ENCODE results near the gene USP7. TPM values are rescaled to one million over a fixed set of nuclear protein-coding genes. Genes with fewer than 3 reads are reported as not detected.

The USP7 gene
- total RNA-seq, 4 donors from 2014 or later: 67.9 to 84.7 (median 73.3) TPM

DNA sequence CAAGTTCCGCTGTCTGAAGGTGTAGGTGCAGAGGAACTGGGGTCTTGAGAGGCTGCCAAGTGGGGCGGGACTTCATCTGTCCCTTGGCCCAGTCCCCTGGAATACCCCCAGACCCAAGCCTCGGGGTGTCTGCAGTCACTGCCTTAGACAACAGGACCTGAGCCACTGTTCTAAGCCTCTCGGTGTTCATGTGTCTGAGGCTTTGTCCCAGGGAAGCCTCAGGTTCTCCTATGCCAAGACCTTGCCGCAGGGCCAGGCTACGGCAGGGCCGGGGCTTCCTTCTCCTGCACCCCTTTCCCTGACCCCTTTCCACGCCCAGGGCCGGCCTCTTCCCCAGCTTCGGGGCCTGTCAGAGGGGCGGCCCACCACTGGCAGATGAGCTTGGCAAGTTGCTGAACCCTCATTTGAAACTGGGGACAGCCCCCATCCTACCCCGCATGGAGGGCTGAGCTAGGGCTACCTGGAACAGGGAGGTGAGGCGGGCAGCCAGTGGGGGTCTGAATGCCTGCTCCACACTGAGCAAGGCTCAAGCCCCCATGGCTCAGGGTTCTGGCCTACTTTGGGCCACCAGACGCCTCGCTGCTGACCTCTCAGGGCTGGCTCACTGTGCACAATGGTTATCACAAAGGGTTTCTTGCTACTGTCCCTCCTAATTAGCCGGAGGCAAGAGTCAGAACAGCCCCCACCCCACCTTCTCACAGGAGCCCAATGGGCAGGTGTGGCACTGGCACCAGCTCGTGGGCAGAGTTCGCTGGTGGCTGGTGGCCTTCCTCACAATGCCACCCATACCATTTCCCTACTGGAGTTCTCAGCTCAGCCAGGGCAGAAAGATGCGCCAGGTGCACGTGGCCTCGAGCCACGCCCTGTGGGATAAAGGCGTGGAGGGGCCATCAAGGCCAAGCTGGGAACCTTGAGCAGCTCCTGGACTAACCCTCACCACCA is 74.5 kb downstream of the USP7 start:
- no peaks in the 10 kb centered on the region for H3K9me3 ChIP-seq
- peaks cover 0 to 11% (median 2%) of the 10 kb centered on the region in 4 donors for H3K27me3 ChIP-seq
- no peak overlapping the region for H3K27ac ChIP-seq (replicated peaks in 1 of 4)
- H3K4me3 ChIP-seq: no peak overlapping the region
- intact Hi-C loops (cut with DNase I): no loop called here
- H3K4me1 ChIP-seq: peaks cover 16 to 29% (median 24%) of the 10 kb centered on the region in 4 donors
- WGBS: 84% methylated on average over 16 of the region's 23 CpGs
- TF ChIP-seq POLR2A (IDR thresholded peaks at IDR 0.05; ENCODE audit: low read depth) (no peak), EP300 (IDR thresholded peaks at IDR 0.05) (no peak), POLR2AphosphoS5 (IDR thresholded peaks at IDR 0.05) (no peak)
- TF ChIP-seq, protein P1, sequence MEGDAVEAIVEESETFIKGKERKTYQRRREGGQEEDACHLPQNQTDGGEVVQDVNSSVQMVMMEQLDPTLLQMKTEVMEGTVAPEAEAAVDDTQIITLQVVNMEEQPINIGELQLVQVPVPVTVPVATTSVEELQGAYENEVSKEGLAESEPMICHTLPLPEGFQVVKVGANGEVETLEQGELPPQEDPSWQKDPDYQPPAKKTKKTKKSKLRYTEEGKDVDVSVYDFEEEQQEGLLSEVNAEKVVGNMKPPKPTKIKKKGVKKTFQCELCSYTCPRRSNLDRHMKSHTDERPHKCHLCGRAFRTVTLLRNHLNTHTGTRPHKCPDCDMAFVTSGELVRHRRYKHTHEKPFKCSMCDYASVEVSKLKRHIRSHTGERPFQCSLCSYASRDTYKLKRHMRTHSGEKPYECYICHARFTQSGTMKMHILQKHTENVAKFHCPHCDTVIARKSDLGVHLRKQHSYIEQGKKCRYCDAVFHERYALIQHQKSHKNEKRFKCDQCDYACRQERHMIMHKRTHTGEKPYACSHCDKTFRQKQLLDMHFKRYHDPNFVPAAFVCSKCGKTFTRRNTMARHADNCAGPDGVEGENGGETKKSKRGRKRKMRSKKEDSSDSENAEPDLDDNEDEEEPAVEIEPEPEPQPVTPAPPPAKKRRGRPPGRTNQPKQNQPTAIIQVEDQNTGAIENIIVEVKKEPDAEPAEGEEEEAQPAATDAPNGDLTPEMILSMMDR (IDR thresholded peaks at IDR 0.05): no peak
- no peak for DNase-seq (ENCODE audit: extremely low spot score)
- peaks cover 25 to 47% (median 44%) of the 10 kb centered on the region in 4 donors for H3K36me3 ChIP-seq

DNA sequence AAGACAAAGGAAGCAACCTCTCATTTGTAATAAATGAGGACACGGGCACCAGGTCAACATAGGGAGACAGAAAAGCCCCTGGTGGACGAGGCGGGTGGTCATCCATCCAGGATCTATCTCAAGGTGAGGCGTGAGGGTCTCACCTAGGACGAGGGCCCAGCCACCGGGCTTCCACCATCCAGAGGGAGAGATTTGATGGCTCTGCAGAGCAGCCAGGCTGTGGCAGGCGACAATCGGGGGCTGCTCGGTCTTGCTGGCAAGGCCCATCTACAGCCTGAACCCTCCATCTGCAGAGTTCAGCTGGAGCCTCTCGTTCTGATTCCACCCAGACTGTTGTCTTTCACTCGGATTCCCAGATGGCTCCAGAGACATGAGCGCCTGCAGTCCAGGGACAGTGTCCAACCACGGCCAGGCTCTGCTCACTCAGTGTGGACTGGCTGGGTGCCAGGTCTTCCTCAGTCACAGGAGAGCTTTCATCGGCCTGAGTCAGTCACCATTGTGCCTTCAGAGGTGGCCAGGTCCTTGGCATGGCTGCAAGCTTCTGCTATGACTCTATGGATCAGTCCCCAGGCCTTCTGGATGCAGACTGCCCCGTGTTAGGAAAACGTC is 75.7 kb downstream of the USP7 start:
- peaks cover 16 to 27% (median 23%) of the 10 kb centered on the region in 4 donors for H3K4me1 ChIP-seq
- H3K9me3 ChIP-seq: no peaks in the 10 kb centered on the region
- H3K27me3 ChIP-seq: peaks cover 0 to 23% (median 5%) of the 10 kb centered on the region in 4 donors
- no peak overlapping the region for H3K27ac ChIP-seq (replicated peaks in 1 of 4)
- TF ChIP-seq POLR2AphosphoS5 (IDR thresholded peaks at IDR 0.05): no peak
- TF ChIP-seq, protein P1 (IDR thresholded peaks at IDR 0.05): no peak
- no peak for TF ChIP-seq EP300 (IDR thresholded peaks at IDR 0.05)
- TF ChIP-seq POLR2A (IDR thresholded peaks at IDR 0.05; ENCODE audit: low read depth): no peak
- WGBS: 59% methylated on average over 11 of the region's 16 CpGs
- H3K36me3 ChIP-seq: peaks cover 13 to 36% (median 32%) of the 10 kb centered on the region in 4 donors
- intact Hi-C loops (cut with DNase I): no loop called here
- no peak overlapping the region for H3K4me3 ChIP-seq
- DNase-seq (ENCODE audit: extremely low spot score): no peak

DNA sequence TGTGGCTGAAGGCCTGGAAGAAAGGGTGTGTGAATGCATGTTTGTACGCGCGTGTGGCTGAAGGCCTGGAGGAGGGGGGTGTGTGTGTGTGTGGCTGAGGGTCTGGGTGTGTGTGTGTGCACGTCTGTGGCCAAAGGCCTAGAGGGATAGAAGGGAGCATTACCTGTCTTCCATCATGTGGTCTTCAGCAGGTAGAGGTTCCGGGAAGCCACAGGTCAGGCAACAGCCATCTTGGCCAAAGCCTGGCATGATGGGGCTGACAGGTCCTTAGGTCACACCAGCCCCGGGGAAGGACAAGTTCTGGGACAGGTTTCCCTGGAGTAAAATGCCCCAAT is 76.3 kb downstream of the USP7 start:
- 82% methylated on average over 5 of the region's 6 CpGs for WGBS
- Histone ChIP-seq H3K36me3 (peaks cover 7 to 30% (median 28%) of the 10 kb centered on the region in 4 donors), H3K27me3 (peaks cover 0 to 30% (median 8%) of the 10 kb centered on the region in 4 donors), H3K9me3 (no peaks in the 10 kb centered on the region), H3K4me3 (no peak overlapping the region), H3K27ac (replicated peaks in 1 of 4) (no peak overlapping the region), H3K4me1 (peaks cover 16 to 27% (median 22%) of the 10 kb centered on the region in 4 donors)
- TF ChIP-seq POLR2A (IDR thresholded peaks at IDR 0.05; ENCODE audit: low read depth) (no peak), EP300 (IDR thresholded peaks at IDR 0.05) (no peak), POLR2AphosphoS5 (IDR thresholded peaks at IDR 0.05) (no peak)
- TF ChIP-seq, protein P1 (IDR thresholded peaks at IDR 0.05): no peak
- intact Hi-C loops (cut with DNase I): no loop called here
- DNase-seq (ENCODE audit: extremely low spot score): no peak

DNA sequence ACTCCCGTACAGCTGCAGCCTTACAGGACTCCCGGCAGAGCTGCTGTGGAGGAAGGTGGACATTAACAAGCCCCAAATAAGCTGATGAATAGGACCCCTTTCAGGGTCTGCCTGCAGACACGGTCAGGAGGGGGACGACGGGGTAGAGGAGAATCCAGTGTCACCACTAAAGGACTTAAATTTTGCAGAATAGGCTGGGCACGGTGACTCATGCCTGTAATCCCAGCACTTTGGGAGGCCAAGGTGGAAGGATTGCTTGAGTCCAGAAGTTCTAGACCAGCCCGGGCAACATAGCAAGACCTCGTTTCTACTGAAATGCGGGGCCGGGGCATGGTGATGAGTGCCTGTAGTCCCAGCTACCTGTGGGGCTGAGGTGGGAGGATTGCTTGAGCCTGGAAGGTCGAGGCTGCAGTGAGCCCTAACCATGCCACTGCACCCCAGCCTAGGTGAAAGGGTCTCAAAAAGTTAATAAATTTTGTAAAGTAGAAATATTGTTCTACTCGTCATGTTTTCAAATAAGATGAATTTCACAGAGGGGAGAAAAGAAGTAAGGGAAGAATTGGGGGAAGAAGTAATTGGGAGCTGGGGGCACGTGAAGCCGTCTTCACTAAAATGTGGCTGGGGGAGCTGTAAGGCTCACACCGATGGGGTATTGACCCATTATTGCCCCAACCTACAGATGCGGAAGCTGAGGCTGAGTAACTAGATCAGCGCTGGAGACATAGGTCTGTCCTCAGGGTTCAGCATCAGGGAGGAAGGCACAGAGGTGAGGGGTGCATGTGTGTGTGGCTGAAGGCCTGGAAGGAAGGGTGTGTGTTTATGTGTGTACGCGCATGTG is 76.9 kb downstream of the USP7 start:
- intact Hi-C loops (cut with DNase I): no loop called here
- 69% methylated on average over 19 of the region's 19 CpGs for WGBS
- DNase-seq (ENCODE audit: extremely low spot score): no peak

More for the DNA sequence above, 76.9 kb downstream of the USP7 start:
- Histone ChIP-seq H3K4me1 (peaks cover 16 to 27% (median 21%) of the 10 kb centered on the region in 4 donors), H3K27ac (replicated peaks in 1 of 4) (no peak overlapping the region), H3K27me3 (peaks cover 0 to 35% (median 10%) of the 10 kb centered on the region in 4 donors), H3K9me3 (no peaks in the 10 kb centered on the region), H3K4me3 (no peak overlapping the region), H3K36me3 (peaks cover 7 to 25% (median 24%) of the 10 kb centered on the region in 4 donors)
- TF ChIP-seq POLR2AphosphoS5 (IDR thresholded peaks at IDR 0.05) (no peak), EP300 (IDR thresholded peaks at IDR 0.05) (no peak), POLR2A (IDR thresholded peaks at IDR 0.05; ENCODE audit: low read depth) (no peak)
- TF ChIP-seq, protein P1 (IDR thresholded peaks at IDR 0.05): no peak

All from esophagus muscularis mucosa (tissue), 4 donors.